DND-41 (cell line): ENCODE data around the gene TET3.

ENCODE experiments used
- ATAC-seq: fragments of 200-7000 bp; cut with Tn5 transposase; 3 replicates; pipeline ENCODE4 v1.9.1; 2021; ENCODE audit warnings: low read depth; ENCODE audit not compliant: insufficient read depth
- DNase-seq: peaks from one replicate; pipeline ENCODE4 v3.0.0-alpha.2; 2020
- H2AFZ ChIP-seq: 2 replicates; pipeline ENCODE4 v1.6.0; 2012; ENCODE audit warnings: low read depth, low read length
- H3K27ac ChIP-seq: 2 replicates; pipeline ENCODE4 v1.5.1; 2012; ENCODE audit warnings: low read length, inconsistent platforms
- H3K27me3 ChIP-seq: fragments of 200-600 bp; sonication (generic); 2 replicates; pipeline ENCODE4 v1.6.0; 2012; ENCODE audit warnings: low read length, mild to moderate bottlenecking, inconsistent platforms; ENCODE audit not compliant: insufficient read depth, poor library complexity
- H3K36me3 ChIP-seq: 2 replicates; pipeline ENCODE4 v1.5.1; 2012; ENCODE audit warnings: low read length, inconsistent platforms; ENCODE audit not compliant: insufficient read depth
- H3K4me1 ChIP-seq: 2 replicates; pipeline ENCODE4 v1.5.1; 2012; ENCODE audit warnings: mild to moderate bottlenecking, low read length; ENCODE audit not compliant: insufficient read depth
- H3K4me2 ChIP-seq: 2 replicates; pipeline ENCODE4 v1.6.0; 2012; ENCODE audit warnings: mild to moderate bottlenecking, moderate library complexity, low read length, inconsistent platforms; ENCODE audit not compliant: insufficient read depth
- H3K4me3 ChIP-seq, 2 experiments: fragments of 200-600 bp in 1 of 2; shearing (Covaris generic) in 1 of 2; 2 replicates each; pipeline ENCODE4 v1.5.1; 2012 to 2016; ENCODE audit warnings: inconsistent platforms in 2 of 2, low read length in 2 of 2, mild to moderate bottlenecking in 2 of 2, low read depth in 1 of 2, moderate library complexity in 1 of 2
- H3K79me2 ChIP-seq: 2 replicates; pipeline ENCODE4 v1.6.0; 2012; ENCODE audit warnings: low read length, inconsistent platforms; ENCODE audit not compliant: insufficient read depth
- H3K9ac ChIP-seq: 2 replicates; pipeline ENCODE4 v1.6.0; 2012; ENCODE audit warnings: low read depth, mild to moderate bottlenecking, inconsistent platforms, low read length, moderate library complexity
- H3K9me3 ChIP-seq: 2 replicates; pipeline ENCODE4 v1.5.1; 2012; ENCODE audit warnings: low read length, moderate library complexity, mild to moderate bottlenecking, inconsistent platforms; ENCODE audit not compliant: insufficient read depth, severe bottlenecking
- H4K20me1 ChIP-seq: 2 replicates; pipeline ENCODE4 v1.6.0; 2012; ENCODE audit warnings: low read length; ENCODE audit not compliant: insufficient read depth
- EZH2 ChIP-seq: IDR thresholded peaks from 3 replicates; pipeline ENCODE4 v1.6.1; 2012; ENCODE audit warnings: borderline replicate concordance, low read depth, mild to moderate bottlenecking, moderate library complexity, low read length, inconsistent platforms; ENCODE audit not compliant: severe bottlenecking
- TF ChIP-seq, protein P1 (sequence below): IDR thresholded peaks from 2 replicates; pipeline ENCODE4 v1.5.1; 2012; ENCODE audit warnings: borderline replicate concordance, low read length, moderate library complexity, mild to moderate bottlenecking; ENCODE audit not compliant: poor library complexity, severe bottlenecking; ENCODE audit errors: extremely low read depth

TET3 gene

DNA sequence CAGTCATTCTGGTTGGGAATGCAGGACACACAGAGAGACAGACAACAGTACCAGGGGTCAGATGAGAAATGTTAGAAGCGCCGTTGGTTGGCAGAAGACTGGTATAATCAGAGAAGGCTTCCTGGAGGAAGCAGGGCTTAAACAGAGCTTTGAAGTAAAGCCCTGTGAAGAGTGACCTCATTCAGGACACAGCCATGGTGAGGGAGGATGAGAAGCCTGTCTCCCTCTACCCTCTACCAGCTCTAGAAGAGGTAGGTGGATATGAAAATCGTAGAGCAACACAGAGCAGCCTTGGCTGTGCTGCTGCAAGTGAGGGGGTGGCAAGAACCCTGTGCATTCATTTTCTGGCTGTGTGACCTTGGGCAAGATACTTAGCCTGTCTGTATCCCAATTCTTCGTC lies 14.2 kb downstream of the TET3 start:
- H3K4me2 ChIP-seq: no peak overlapping the region
- no peak for DNase-seq

DNA sequence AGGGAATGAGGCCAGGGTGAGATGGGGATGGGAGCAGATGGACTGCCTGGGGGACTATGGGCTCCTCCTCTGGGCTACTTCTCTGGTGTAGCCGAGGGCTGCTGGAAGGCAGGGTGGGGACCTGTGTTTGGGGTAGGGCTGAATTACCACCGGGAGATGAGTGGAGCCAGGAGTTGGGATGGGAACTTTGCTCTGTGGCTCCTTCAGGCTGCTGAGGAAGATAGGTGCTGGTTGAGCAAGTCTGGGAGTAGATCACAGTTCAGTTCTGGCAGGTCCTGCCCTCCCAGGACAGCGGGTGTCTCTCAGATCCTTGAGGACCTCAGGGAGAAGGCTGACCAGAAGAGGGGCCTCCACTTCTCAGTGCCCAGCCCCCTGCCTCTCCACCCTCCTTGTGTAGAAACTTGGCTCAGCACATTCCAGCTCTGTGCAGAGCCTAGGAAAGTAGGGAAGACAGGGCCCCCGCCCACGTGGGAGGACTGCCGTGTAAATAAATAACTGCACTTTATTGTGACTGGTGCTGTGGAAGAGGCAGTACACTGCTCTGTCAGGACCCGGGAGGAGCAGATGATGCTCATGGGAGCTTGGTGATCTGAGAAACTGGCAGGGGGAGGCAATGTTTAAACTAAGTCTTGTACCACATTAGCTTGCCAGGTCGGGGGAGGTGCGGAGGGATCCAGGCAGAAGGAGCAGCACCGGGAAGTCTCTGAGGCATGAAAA lies 15.3 kb downstream of the TET3 start:
- ATAC-seq (no peak), DNase-seq (no peak)
- Histone ChIP-seq H3K9ac (no peak overlapping the region), H3K4me3 (no peak overlapping the region), H3K9me3 (no peaks in the 10 kb centered on the region), H3K27ac (no peak overlapping the region), H4K20me1 (peaks cover 92% of the 10 kb centered on the region), H3K27me3 (no peaks in the 10 kb centered on the region), H3K4me2 (no peak overlapping the region), H3K36me3 (peaks cover 41% of the 10 kb centered on the region), H3K4me1 (peaks cover 20% of the 10 kb centered on the region), H3K79me2 (peaks cover 91% of the 10 kb centered on the region), H2AFZ (no peak overlapping the region)
- TF ChIP-seq, protein P1, sequence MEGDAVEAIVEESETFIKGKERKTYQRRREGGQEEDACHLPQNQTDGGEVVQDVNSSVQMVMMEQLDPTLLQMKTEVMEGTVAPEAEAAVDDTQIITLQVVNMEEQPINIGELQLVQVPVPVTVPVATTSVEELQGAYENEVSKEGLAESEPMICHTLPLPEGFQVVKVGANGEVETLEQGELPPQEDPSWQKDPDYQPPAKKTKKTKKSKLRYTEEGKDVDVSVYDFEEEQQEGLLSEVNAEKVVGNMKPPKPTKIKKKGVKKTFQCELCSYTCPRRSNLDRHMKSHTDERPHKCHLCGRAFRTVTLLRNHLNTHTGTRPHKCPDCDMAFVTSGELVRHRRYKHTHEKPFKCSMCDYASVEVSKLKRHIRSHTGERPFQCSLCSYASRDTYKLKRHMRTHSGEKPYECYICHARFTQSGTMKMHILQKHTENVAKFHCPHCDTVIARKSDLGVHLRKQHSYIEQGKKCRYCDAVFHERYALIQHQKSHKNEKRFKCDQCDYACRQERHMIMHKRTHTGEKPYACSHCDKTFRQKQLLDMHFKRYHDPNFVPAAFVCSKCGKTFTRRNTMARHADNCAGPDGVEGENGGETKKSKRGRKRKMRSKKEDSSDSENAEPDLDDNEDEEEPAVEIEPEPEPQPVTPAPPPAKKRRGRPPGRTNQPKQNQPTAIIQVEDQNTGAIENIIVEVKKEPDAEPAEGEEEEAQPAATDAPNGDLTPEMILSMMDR: no peak
- TF ChIP-seq EZH2: no peak

More for the DNA sequence above, 14.2 kb downstream of the TET3 start:
- H4K20me1 ChIP-seq: peaks cover 91% of the 10 kb centered on the region
- no peaks in the 10 kb centered on the region for H3K27me3 ChIP-seq
- H3K9ac ChIP-seq: no peak overlapping the region
- no peak for TF ChIP-seq EZH2
- TF ChIP-seq, protein P1: no peak
- H3K9me3 ChIP-seq: no peaks in the 10 kb centered on the region
- no peak overlapping the region for H3K27ac ChIP-seq
- ATAC-seq: no peak
- H3K79me2 ChIP-seq: peaks cover 91% of the 10 kb centered on the region
- peaks cover 36% of the 10 kb centered on the region for H3K36me3 ChIP-seq
- no peak overlapping the region for H2AFZ ChIP-seq
- H3K4me3 ChIP-seq: no peak overlapping the region
- H3K4me1 ChIP-seq: peaks cover 20% of the 10 kb centered on the region

DNA sequence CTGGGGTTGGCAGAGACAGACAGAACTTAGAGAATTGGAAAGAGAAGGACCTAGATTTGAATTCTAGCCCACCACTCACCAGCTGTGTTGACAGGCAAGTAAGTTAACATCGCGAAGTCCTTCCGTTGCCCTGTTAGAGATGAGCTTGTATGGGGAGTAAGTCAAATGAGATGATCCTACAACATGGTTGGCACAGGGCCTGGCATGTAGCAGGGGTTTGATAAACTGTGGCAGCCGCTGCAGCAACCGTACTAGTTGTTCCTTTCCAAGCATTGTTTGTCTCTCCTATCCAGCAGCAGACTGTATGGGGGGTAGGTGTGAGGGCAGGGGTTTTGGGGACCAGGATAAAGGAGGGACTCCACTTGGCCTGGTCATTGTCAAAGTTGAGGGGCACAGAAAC lies 16.0 kb downstream of the TET3 start:
- no peak overlapping the region for H3K4me3 ChIP-seq
- ATAC-seq (no peak), DNase-seq (no peak)
- no peak overlapping the region for H3K9ac ChIP-seq
- H3K27ac ChIP-seq: no peak overlapping the region
- H4K20me1 ChIP-seq: peaks cover 92% of the 10 kb centered on the region
- H2AFZ ChIP-seq: no peak overlapping the region
- peaks cover 20% of the 10 kb centered on the region for H3K4me1 ChIP-seq
- no peaks in the 10 kb centered on the region for H3K27me3 ChIP-seq
- no peaks in the 10 kb centered on the region for H3K9me3 ChIP-seq
- no peak overlapping the region for H3K4me2 ChIP-seq
- TF ChIP-seq, protein P1: no peak
- no peak for TF ChIP-seq EZH2
- peaks cover 45% of the 10 kb centered on the region for H3K36me3 ChIP-seq
- H3K79me2 ChIP-seq: peaks cover 91% of the 10 kb centered on the region
